ENCODE data around the gene RNF144A.

RNF144A gene

GRCh38 chr2:7053650-7054265 is 136.5 kb downstream of the RNF144A start:
- no peak for DNase-seq

DNA sequence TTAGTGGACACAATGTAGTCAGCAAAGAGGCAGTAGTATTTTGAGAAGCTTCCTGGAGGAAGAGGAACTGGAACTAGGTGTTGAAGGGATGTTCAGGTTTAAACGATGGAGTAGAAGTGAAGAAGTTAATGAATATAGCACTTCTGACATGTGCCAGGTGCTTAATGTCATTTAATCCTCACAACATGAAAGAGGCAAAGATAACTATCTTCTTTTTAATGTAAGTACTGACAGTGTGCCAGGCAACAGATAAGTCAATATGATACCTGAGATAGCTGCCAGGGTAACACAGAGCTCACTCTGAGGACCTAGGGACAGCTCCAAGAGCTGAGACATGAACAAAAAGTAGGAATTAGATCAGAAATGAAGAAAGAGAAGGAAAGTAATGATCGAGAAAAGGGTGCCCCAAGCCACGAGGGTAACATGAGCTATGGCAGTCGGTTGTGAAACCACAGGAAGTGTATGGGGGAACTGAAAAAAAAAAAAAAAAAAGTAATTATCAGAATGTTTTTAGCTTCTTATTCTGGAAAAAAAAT is 140.7 kb downstream of the RNF144A start:
- DNase-seq = peak; percentile 25

DNA sequence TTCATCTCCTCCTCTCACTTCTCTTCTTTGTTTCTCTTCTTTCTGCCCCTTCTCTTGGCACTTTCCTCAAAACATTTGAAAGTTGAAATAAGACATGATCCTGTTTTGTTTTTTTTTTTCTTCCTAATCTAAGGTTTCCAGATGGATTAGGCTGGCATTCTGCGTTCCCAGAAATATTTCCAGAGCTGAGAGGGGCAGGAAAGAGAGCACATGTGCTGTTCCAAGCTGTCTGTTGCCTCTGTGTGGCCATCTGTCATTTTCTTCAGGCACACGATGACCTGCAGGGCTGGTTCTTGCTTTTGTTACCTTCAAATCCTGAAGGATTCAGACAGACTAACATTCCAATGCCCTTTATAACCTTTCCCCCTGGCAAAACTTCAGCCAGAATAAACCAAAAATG is 142.9 kb downstream of the RNF144A start:
- no peak for DNase-seq

DNA sequence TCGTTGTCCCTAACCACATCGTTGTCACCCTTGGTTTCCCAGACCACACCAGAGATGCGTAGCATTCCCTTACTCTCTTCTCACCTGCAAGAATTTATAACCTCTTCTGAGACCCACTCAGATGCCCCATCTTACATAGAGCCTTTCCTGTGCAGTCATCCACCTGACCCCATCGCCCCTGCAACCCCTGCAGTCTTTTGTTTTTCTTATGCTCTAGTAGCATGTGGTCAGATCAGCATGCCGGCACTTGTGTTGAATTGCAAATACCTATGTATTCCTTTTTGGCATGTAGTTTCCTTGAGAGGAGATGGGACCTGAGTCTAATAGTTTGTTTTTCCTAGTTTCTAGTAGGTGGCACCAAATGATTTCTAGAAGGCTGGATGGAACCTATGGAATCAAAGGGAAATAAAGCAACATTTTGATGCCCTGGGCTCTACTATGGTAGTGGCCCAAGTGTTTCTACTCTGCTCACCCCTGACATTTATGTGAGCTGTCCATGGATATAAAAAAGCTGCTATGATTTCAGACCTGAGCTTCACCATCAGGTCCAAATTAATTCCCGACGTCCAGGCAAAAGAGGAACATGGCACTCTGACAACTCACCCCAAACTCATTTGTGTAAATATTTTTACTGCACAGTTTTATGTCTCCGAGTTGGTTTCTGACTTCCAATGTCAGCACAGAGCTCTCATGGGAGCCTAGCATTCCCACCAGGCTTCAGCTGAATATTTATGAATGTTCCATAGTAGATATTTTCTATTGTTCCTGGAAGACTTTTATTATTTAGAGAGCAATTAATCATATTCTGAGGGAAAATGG is 143.6 kb downstream of the RNF144A start:
- DNase-seq = no peak

DNA sequence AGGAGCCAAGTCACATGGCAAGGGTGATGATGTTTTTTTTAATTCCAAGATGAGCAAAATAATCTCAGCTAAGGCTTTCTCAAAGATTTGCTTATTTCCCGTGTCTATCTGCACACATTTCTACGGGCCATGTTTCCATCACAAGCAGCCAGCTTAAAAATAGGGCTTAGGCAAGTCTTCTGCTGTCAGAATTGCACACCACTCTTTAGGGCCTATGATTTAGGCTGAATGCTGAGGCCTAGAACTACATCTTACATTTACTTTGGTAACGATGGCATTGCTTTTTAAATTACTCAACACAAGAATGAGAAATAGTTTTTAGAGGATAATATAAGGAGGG is 144.2 kb downstream of the RNF144A start:
- DNase-seq = no peak

DNA sequence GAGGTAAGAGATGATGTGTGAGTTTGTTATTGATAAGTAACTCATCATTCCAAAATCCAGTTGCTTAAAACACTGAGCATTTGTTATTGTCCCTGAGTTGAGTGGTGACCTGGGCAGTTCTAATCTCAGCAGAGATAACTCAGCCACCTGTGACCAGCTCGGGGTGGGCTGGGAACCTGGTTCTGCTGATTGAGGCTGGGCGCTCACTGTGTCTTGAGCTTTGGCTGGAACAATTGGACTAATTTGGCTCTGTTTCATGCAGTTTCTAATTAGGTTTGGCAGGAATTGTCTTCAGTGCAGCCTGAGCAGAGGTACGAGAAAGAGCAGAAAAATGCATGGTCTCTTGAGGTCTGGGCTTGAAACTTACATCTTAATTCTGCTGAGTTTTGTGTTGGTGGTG is 144.7 kb downstream of the RNF144A start:
- DNase-seq = no peak

DNA sequence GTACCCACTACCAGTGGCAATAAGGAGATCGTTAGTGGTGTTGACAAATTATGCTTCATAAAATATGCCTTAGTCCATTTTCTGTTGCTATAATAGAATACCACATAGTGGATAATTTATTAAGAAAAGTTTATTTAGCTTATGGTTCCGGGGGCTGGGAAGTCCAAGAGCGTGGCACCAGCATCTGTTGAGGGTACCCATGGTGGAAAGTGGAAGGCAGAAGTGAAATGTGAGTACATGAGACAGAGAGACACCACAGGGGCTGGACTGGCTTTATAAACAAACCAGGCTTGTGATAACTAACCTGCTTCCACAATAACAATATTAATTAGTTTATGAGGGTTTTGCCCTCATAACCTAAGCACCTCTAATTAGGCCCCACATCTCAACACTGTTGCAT is 146.6 kb downstream of the RNF144A start:
- no peak for DNase-seq

GRCh38 chr2:7068457-7068856 is 151.2 kb downstream of the RNF144A start:
- no peak for DNase-seq

GRCh38 chr2:7070483-7070882 is 153.3 kb downstream of the RNF144A start:
- no peak for DNase-seq

DNA sequence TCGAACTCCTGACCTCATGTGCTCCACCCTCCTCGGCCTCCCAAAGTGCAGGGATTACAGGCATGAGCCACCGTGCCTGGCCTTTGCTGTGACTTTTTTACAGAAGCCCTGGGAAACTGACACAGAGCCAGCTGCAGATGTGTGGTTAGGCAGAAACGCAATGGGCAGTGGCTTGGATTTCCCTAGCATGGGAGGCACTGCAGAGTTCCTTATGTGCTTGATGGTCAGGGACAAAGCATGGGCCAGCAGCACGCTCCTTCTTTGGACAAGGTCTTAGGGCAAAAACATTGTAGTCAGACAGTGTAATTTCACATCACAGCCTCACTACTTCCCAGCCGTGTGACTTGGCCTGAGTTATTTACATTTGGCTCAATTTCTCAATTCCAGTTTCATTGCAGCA is 153.9 kb downstream of the RNF144A start:
- no peak for DNase-seq

GRCh38 chr2:7071916-7072556 is 154.8 kb downstream of the RNF144A start:
- DNase-seq = no peak

DNA sequence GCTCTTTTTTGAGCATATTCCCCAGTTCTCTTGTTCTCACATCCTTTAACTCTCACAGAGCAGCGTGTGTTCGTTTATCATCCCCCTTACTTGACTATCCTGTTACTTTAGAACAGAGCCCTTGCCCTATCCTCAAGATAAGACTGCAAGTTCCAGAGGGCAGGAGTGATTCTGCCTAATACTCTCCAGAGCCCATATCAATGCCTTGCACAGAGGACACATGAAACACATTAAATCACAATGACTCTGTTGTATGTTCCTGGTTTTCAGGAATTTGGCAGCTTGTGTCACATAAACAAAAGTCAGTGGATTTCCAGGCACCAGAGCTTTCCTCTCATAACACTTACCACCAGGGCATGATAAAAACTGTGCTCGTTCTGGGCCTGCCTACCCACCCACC is 156.7 kb downstream of the RNF144A start:
- DNase-seq = no peak

- DNase-seq = no peak
Measured at GRCh38 chr2:7075834-7076233, 158.6 kb downstream of the RNF144A start.

DNA sequence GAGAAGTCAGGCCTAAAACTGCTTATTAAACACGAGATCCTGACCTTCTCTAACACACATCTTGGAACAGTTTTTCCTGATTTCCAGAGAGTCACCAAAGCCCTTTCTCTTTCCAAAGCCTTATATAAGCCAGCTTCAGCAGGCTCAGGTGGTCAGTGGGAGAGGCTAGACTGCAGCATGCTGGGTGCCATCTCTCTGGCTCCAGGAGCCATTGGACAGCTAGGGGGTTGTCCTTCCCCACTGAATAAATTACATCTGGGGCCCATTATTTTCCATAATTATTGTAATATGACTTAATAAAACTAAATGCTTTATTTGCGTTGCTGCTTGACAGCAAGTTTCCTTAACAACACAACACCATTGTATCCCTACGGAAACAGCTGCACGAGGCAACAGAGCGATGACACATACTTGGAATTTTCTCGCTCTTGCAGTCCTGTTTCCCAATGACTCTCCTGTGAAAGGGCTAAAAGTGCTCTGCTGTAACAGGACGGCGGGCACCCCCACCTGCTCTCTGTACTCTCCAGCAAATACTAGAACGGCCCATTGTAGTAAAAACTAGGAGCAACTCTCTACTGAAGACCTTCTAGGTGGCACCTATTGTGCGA is 160.6 kb downstream of the RNF144A start:
- no peak for DNase-seq

DNA sequence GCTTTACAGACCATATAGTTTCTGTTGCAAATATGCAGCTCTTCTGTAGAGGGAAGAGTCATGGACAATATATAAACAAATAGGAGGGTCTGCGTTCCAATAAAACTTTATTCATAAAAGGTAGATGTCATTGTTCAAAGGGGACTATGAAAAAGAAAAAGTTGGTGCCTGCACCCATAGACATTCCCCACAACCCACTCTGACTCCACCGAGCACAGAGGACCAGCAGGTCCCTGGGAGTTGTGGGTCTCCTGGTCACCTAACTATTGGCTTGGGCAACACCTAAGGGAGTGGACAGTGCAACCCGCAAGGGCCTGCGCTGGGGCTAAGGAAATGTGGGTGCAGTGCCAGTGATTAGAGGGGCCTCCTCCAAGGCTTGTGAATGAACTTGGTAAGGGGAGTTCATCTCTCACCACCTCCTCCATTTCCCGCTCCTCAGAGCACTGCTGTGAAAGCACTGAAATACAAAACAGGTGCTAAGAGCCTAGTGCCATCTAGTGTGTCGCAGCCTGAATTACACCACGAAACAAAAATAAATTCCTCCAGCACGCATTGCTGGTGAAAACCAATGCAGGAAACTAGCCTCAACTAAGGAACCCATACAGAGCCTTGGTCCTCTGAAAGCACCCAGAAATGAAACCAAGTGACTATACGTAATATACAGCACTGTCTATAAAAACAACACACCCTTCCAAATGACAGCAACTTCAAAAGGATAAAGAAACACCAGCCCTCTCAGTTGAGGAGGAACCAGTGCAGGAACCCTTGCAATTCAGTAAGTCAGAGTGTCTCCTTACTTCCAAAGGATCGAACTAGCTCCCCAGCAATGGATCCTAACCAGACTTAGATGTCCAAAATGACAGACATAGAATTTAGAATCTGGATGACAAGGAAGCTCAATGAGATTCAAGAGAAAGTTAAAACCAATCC is 166.6 kb downstream of the RNF144A start:
- peak; percentile 36 for DNase-seq

DNA sequence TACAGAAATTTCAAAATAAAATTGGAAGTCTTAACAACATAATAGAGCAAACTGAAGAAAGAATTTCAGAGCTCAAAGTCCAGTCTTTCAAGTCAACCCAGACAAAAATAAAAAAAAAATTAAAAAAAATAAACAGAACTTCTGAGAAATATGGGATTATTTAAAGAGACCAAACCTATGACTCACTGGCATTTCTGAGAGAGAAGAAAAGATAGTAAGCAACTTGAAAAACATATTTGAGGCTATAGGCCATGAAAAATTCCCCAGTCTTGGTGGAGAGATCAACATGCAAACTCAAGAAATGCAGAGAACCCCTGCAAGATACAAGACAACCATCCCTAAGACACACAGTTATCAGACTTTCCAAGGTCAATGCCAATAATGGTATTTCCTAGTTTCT is 167.4 kb downstream of the RNF144A start:
- no peak for DNase-seq

- no peak for DNase-seq
Measured at GRCh38 chr2:7089284-7089683, 172.1 kb downstream of the RNF144A start.

DNA sequence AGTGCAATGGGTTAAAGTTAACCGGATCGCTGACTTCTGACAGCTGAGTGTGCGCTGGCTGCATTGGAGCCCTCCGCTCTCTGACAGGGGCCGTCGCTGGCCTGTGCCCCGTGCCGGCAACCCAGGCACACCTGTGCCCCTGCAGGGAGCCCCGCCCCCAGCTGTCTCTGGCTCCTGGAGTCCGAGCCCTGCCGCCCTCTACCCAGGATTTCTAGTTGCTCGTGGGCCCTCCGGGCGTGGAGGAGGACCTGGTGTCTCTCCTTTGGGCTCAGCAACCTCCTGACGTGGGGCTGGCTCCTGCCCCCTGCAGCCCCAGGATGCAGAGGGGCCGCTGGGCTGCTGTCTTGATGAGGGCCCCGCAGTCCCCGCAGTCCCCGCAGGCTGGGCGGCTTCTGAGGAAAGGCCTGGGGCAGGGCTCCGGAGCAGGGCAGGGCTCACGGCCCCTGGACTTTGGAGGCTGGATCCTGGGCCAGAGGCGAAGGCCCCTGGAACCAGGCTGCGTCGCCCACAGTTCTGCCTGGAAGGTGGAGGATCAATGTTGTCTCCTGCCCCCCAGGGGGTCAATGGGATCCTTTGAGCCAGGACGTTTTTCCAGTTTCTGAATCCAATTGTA is 172.8 kb downstream of the RNF144A start:
- no peak for DNase-seq

GRCh38 chr2:7093376-7093775 is 176.2 kb downstream of the RNF144A start:
- DNase-seq = no peak
